SK-N-SH treated with all-trans-retinoic acid at 6 μM for 48 hours (cell line): Measurements from ENCODE around the gene C10orf62.

ENCODE experiments used
- ATAC-seq: fragments of 200-7000 bp; cut with Tn5 transposase; 3 replicates; pipeline ENCODE4 v1.9.1; 2020; ENCODE audit warnings: mild to moderate bottlenecking, moderate library complexity
- ARNTL ChIP-seq: fragments of 450-650 bp; formaldehyde crosslinking; IDR thresholded peaks from 2 replicates; pipeline ENCODE4 v1.5.0; 2020; ENCODE audit warnings: low read depth, mild to moderate bottlenecking, moderate library complexity, borderline replicate concordance
- BACH2 ChIP-seq: fragments of 250-450 bp; sonication (Bioruptor Pico); IDR thresholded peaks from 2 replicates; pipeline ENCODE4 v1.9.0; 2021; ENCODE audit warnings: mild to moderate bottlenecking, borderline replicate concordance
- CSDC2 ChIP-seq: fragments of 250-450 bp; sonication (Bioruptor Pico); IDR thresholded peaks from 2 replicates; pipeline ENCODE4 v1.5.0; 2020; ENCODE audit warnings: mild to moderate bottlenecking, moderate library complexity
- ESRRG ChIP-seq: fragments of 250-450 bp; sonication (Bioruptor Pico); IDR thresholded peaks from 2 replicates; pipeline ENCODE4 v1.6.1; 2021; ENCODE audit warnings: mild to moderate bottlenecking
- GLIS3 ChIP-seq: fragments of 250-450 bp; sonication (Bioruptor Pico); IDR thresholded peaks from 2 replicates; pipeline ENCODE4 v1.5.0; 2020; ENCODE audit warnings: mild to moderate bottlenecking, moderate library complexity
- ISL1 ChIP-seq: fragments of 250-450 bp; sonication (Bioruptor Pico); IDR thresholded peaks from 2 replicates; pipeline ENCODE4 v2.1.2; 2022; ENCODE audit warnings: mild to moderate bottlenecking, moderate library complexity
- OSR1 ChIP-seq: fragments of 250-450 bp; sonication (Bioruptor Pico); IDR thresholded peaks from 2 replicates; pipeline ENCODE4 v1.8.0; 2022; ENCODE audit warnings: moderate library complexity, mild to moderate bottlenecking, inconsistent platforms
- PPARA ChIP-seq: fragments of 250-450 bp; sonication (Bioruptor Pico); IDR thresholded peaks from 2 replicates; pipeline ENCODE4 v1.5.0; 2020; ENCODE audit warnings: mild to moderate bottlenecking, borderline replicate concordance
- RARB ChIP-seq: fragments of 250-450 bp; sonication (Bioruptor Pico); IDR thresholded peaks from 2 replicates; pipeline ENCODE4 v1.8.0; 2021; ENCODE audit warnings: mild to moderate bottlenecking, moderate library complexity
- SNAI2 ChIP-seq: fragments of 250-450 bp; sonication (Bioruptor Pico); IDR thresholded peaks from 2 replicates; pipeline ENCODE4 v1.5.0; 2020; ENCODE audit warnings: mild to moderate bottlenecking, moderate library complexity
- TCF4 ChIP-seq: fragments of 250-450 bp; sonication (Bioruptor Pico); IDR thresholded peaks from 2 replicates; pipeline ENCODE4 v1.8.0; 2021; ENCODE audit warnings: mild to moderate bottlenecking, moderate library complexity, borderline replicate concordance
- TOX ChIP-seq: fragments of 250-450 bp; sonication (Bioruptor Pico); IDR thresholded peaks from 2 replicates; pipeline ENCODE4 v1.8.0; 2021; ENCODE audit warnings: mild to moderate bottlenecking, moderate library complexity, borderline replicate concordance
- ZC3H10 ChIP-seq: fragments of 250-450 bp; sonication (Bioruptor Pico); IDR thresholded peaks from 2 replicates; pipeline ENCODE4 v1.5.1; 2021; ENCODE audit warnings: mild to moderate bottlenecking, moderate library complexity
- ZFP3 ChIP-seq: fragments of 250-450 bp; sonication (Bioruptor Pico); IDR thresholded peaks from 2 replicates; pipeline ENCODE4 v1.5.0; 2020; ENCODE audit warnings: mild to moderate bottlenecking, moderate library complexity
- ZFP30 ChIP-seq: fragments of 450-650 bp; formaldehyde crosslinking; IDR thresholded peaks from 2 replicates; pipeline ENCODE4 v1.5.0; 2022; ENCODE audit warnings: mild to moderate bottlenecking, moderate library complexity
- ZNF565 ChIP-seq: fragments of 450-650 bp; formaldehyde crosslinking; conservative IDR thresholded peaks from 2 replicates; pipeline ENCODE4 v1.5.0; 2020; ENCODE audit warnings: low read depth, mild to moderate bottlenecking, moderate library complexity
- ZNF70 ChIP-seq: fragments of 450-650 bp; formaldehyde crosslinking; IDR thresholded peaks from 2 replicates; pipeline ENCODE4 v1.5.0; 2020; ENCODE audit warnings: mild to moderate bottlenecking, moderate library complexity
- ZNF8 ChIP-seq: fragments of 450-650 bp; formaldehyde crosslinking; IDR thresholded peaks from 2 replicates; pipeline ENCODE4 v1.5.0; 2020; ENCODE audit warnings: mild to moderate bottlenecking, moderate library complexity
- TF ChIP-seq, protein P1 (sequence below): fragments of 250-450 bp; sonication (Bioruptor Pico); IDR thresholded peaks from 2 replicates; pipeline ENCODE4 v1.8.0; 2021; ENCODE audit warnings: low read depth, mild to moderate bottlenecking, moderate library complexity, borderline replicate concordance
- TF ChIP-seq, protein P2 (sequence below): fragments of 250-450 bp; sonication (Bioruptor Pico); IDR thresholded peaks from 2 replicates; pipeline ENCODE4 v1.5.1; 2020; ENCODE audit warnings: low read depth, mild to moderate bottlenecking, moderate library complexity
- TF ChIP-seq, protein P3 (sequence below): fragments of 250-450 bp; sonication (Bioruptor Pico); IDR thresholded peaks from 2 replicates; pipeline ENCODE4 v1.5.0; 2020; ENCODE audit warnings: mild to moderate bottlenecking, moderate library complexity
- TF ChIP-seq, protein P4 (sequence below): fragments of 250-450 bp; sonication (Bioruptor Pico); IDR thresholded peaks from 2 replicates; pipeline ENCODE4 v1.8.0; 2020; ENCODE audit warnings: mild to moderate bottlenecking, moderate library complexity, borderline replicate concordance

C10orf62 gene

DNA sequence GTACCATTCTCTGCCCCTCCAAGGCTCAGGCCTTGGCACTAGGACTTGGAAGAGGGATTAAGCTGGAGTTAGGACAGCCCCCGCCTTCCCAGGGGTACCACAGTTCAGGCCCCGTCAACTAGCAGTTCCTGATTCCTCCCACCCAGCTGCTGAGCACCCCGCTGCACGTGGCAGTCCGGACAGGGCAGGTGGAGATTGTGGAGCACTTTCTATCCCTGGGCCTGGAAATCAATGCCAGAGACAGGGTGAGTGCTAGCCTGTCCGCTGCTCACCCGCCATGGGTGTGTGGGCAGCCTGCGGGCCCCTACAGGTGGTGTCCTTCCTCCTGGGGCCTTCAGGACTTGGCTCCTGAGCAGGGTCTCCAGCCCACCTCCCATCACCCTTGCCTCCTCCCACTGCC is 7.4 kb upstream of the C10orf62 start:
- no peak for ATAC-seq
- no peak for TF ChIP-seq ARNTL
- TF ChIP-seq, protein P1, sequence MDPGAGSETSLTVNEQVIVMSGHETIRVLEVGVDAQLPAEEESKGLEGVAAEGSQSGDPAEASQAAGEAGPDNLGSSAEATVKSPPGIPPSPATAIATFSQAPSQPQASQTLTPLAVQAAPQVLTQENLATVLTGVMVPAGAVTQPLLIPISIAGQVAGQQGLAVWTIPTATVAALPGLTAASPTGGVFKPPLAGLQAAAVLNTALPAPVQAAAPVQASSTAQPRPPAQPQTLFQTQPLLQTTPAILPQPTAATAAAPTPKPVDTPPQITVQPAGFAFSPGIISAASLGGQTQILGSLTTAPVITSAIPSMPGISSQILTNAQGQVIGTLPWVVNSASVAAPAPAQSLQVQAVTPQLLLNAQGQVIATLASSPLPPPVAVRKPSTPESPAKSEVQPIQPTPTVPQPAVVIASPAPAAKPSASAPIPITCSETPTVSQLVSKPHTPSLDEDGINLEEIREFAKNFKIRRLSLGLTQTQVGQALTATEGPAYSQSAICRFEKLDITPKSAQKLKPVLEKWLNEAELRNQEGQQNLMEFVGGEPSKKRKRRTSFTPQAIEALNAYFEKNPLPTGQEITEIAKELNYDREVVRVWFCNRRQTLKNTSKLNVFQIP (CRISPR knock-in tag) = no peak
- no peak for TF ChIP-seq ZFP30
- TF ChIP-seq ZNF8 (CRISPR knock-in tag) = no peak
- no peak for TF ChIP-seq ZC3H10
- no peak for TF ChIP-seq SNAI2 (CRISPR knock-in tag)
- TF ChIP-seq, protein P2, sequence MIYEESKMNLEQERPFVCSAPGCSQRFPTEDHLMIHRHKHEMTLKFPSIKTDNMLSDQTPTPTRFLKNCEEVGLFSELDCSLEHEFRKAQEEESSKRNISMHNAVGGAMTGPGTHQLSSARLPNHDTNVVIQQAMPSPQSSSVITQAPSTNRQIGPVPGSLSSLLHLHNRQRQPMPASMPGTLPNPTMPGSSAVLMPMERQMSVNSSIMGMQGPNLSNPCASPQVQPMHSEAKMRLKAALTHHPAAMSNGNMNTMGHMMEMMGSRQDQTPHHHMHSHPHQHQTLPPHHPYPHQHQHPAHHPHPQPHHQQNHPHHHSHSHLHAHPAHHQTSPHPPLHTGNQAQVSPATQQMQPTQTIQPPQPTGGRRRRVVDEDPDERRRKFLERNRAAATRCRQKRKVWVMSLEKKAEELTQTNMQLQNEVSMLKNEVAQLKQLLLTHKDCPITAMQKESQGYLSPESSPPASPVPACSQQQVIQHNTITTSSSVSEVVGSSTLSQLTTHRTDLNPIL (CRISPR knock-in tag) = no peak
- no peak for TF ChIP-seq ZNF70 (CRISPR knock-in tag)
- TF ChIP-seq, protein P3, sequence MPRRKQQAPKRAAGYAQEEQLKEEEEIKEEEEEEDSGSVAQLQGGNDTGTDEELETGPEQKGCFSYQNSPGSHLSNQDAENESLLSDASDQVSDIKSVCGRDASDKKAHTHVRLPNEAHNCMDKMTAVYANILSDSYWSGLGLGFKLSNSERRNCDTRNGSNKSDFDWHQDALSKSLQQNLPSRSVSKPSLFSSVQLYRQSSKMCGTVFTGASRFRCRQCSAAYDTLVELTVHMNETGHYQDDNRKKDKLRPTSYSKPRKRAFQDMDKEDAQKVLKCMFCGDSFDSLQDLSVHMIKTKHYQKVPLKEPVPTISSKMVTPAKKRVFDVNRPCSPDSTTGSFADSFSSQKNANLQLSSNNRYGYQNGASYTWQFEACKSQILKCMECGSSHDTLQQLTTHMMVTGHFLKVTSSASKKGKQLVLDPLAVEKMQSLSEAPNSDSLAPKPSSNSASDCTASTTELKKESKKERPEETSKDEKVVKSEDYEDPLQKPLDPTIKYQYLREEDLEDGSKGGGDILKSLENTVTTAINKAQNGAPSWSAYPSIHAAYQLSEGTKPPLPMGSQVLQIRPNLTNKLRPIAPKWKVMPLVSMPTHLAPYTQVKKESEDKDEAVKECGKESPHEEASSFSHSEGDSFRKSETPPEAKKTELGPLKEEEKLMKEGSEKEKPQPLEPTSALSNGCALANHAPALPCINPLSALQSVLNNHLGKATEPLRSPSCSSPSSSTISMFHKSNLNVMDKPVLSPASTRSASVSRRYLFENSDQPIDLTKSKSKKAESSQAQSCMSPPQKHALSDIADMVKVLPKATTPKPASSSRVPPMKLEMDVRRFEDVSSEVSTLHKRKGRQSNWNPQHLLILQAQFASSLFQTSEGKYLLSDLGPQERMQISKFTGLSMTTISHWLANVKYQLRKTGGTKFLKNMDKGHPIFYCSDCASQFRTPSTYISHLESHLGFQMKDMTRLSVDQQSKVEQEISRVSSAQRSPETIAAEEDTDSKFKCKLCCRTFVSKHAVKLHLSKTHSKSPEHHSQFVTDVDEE (CRISPR knock-in tag) = no peak
- TF ChIP-seq, protein P4, sequence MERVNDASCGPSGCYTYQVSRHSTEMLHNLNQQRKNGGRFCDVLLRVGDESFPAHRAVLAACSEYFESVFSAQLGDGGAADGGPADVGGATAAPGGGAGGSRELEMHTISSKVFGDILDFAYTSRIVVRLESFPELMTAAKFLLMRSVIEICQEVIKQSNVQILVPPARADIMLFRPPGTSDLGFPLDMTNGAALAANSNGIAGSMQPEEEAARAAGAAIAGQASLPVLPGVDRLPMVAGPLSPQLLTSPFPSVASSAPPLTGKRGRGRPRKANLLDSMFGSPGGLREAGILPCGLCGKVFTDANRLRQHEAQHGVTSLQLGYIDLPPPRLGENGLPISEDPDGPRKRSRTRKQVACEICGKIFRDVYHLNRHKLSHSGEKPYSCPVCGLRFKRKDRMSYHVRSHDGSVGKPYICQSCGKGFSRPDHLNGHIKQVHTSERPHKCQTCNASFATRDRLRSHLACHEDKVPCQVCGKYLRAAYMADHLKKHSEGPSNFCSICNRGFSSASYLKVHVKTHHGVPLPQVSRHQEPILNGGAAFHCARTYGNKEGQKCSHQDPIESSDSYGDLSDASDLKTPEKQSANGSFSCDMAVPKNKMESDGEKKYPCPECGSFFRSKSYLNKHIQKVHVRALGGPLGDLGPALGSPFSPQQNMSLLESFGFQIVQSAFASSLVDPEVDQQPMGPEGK (CRISPR knock-in tag) = no peak
- no peak for TF ChIP-seq ISL1 (CRISPR knock-in tag)
- TF ChIP-seq RARB (CRISPR knock-in tag) = no peak
- TF ChIP-seq ZFP3 (CRISPR knock-in tag) = no peak
- TF ChIP-seq ZNF565 = no peak
- no peak for TF ChIP-seq OSR1 (CRISPR knock-in tag)
- no peak for TF ChIP-seq TCF4 (CRISPR knock-in tag)
- TF ChIP-seq TOX (CRISPR knock-in tag) = no peak
- TF ChIP-seq ESRRG (CRISPR knock-in tag) = no peak
- no peak for TF ChIP-seq CSDC2 (CRISPR knock-in tag)

DNA sequence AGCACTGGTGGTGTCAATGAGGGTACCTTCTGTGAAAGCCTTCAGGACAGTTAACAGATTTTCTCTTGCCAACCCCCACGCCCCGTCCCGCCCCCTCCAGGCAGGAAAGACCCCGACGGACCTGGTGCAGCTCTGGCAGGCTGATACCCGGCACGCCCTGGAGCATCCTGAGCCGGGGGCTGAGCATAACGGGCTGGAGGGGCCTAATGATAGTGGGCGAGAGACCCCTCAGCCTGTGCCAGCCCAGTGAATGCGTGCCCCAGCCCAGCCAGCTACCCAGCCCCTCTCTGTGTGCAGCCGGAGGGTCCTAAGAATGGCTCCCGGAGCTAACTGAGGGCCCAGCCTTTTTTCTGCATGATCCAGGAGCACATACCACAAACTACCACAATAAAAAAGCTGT is 6.0 kb upstream of the C10orf62 start:
- no peak for ATAC-seq
- TF ChIP-seq ZC3H10 (no peak), OSR1 (CRISPR knock-in tag) (no peak), ZFP3 (CRISPR knock-in tag) (no peak), ZNF8 (CRISPR knock-in tag) (no peak), ZNF565 (no peak), PPARA (CRISPR knock-in tag) (no peak), ZFP30 (no peak), CSDC2 (CRISPR knock-in tag) (no peak), TOX (CRISPR knock-in tag) (no peak), BACH2 (CRISPR knock-in tag) (no peak), ARNTL (no peak), GLIS3 (CRISPR knock-in tag) (no peak), RARB (CRISPR knock-in tag) (no peak)
- TF ChIP-seq, protein P2 (CRISPR knock-in tag) = no peak
- TF ChIP-seq, protein P1 (CRISPR knock-in tag) = no peak
